Measurements from ENCODE around the gene MYO3B. TPM values are rescaled to one million over a fixed set of nuclear protein-coding genes. Genes with fewer than 3 reads are reported as not detected.
A peak's percentile ranks its signal among the peaks of the same experiment; 100 is the strongest.

The MYO3B gene
- total RNA-seq, 2 donors from 2014 or later, result 0.16 TPM; not detected in 1

DNA sequence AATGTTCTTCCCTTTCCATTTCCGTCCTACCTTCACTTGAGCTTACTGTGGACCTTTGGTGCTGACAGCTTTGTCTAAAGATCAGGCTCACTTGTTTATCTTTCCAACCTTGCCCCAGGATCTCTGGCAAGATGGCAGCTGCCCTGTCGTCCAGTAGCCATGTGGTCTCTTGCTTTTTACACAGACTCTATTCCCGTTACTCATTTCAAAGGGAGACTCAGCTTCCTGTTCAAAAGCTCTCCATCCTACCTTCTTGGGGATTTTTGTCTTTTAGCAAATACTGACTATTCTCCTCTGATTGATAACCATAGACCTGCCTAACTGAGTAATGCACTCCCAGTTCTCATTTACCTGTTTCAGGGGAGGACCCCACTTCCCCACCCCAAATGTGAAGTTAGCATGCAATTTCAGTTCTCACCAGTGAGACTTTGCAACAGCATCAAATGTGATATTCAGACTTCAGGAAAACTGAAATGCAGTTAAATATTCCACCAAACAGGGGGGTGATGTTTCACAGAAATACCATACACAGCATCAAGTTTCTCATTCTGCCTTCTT, 184.4 kb downstream of the MYO3B start:
- no peaks in the 10 kb centered on the region for H3K9me3 ChIP-seq (ENCODE audit: control insufficient read depth, low read length, poor library complexity, severe bottlenecking)
- Mint-ChIP-seq H3K36me3 (ENCODE audit: low read depth) (no peaks in the 10 kb centered on the region), H3K27me3 (peaks cover 78% of the 10 kb centered on the region), H3K4me1 (peaks cover 7% of the 10 kb centered on the region), H3K4me3 (no peak overlapping the region), H3K27ac (no peak overlapping the region)
- no peak for DNase-seq
- no peak for ATAC-seq

DNA sequence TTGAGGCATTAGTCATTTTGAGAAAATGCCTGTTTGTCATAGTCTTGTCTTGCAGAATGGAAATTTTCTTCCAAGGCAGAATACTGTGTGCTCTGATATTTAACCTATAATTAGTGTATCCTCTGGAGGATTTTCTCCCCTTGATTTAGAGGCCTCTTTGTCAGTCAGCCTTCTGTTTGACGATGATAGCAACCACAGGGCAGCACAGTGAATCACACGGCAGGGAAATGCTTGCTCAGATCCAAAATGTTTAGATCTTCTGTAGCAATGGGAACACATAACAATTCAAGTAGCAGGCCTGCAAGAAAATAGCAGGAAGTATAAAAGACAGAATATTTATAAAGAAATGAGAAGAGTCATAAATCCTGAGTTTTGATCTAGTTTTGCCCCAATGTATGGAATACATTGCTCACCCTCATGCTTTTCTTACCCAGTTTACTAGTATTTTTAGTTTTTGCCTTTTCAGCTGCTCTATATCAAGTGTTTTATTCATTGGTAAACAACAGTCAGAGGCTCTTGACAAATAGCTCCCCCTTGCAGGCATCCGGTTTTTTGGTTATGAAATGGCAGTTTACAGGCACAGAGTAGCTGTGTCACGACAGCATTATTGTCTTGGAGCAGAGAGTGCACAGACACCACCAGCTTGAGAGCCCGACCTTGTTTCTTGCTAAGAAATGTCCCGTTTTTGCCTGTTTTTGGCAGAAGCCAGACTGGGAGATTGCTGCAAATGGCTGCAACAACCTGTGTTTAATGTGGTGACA, 185.1 kb downstream of the MYO3B start:
- no peak overlapping the region for H3K4me3 Mint-ChIP-seq
- H3K9me3 ChIP-seq (ENCODE audit: control insufficient read depth, low read length, poor library complexity, severe bottlenecking), result no peaks in the 10 kb centered on the region
- DNase-seq, result no peak
- H3K27me3 Mint-ChIP-seq, result peaks cover 84% of the 10 kb centered on the region
- peaks cover 7% of the 10 kb centered on the region for H3K4me1 Mint-ChIP-seq
- no peak overlapping the region for H3K27ac Mint-ChIP-seq
- no peak for ATAC-seq
- no peaks in the 10 kb centered on the region for H3K36me3 Mint-ChIP-seq (ENCODE audit: low read depth)

DNA sequence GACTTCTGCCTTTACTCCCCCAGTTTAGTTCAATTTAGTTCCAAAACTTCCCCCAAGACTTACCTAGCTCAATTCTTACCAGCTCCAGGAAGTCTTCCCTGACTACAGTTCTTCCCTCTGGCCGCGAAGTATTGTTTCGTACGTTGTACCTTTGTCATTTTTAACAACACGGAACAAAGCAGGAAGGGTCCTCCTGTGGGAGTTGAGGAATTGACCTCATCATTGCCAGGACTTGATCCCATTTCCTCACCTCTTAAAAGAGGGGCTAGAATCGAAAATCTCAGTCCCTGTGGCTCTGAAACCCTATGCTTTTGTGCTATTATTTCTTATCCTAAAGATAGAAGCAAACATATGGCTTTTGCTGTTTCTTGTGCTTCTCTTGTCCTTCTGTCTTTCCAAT, 187.1 kb downstream of the MYO3B start:
- DNase-seq (no peak), ATAC-seq (no peak)
- H3K36me3 Mint-ChIP-seq (ENCODE audit: low read depth), result no peaks in the 10 kb centered on the region
- no peaks in the 10 kb centered on the region for H3K9me3 ChIP-seq (ENCODE audit: control insufficient read depth, low read length, poor library complexity, severe bottlenecking)
- H3K27ac Mint-ChIP-seq, result no peak overlapping the region
- H3K4me1 Mint-ChIP-seq, result peaks cover 13% of the 10 kb centered on the region
- H3K4me3 Mint-ChIP-seq, result no peak overlapping the region
- H3K27me3 Mint-ChIP-seq, result peaks cover 90% of the 10 kb centered on the region

DNA sequence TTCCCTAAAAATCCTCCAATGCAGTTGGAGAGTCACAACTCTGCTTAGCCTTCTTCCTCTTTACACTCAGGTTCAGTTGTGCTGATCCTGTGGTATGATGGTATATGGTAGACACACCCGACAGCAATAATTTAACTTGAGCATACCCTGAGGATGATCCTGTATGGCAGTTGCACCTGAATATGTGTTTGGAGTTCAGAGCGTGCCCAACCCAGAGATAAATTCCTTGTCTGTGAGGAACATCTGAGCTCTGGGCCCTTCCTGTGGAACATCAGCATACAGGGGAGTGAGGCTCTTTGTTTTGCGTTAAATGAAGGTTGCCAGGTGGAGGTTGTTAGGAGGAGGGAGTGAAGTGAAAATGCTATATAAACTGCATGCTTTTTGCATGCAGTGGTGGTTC, 187.7 kb downstream of the MYO3B start:
- Mint-ChIP-seq H3K27me3 (peaks cover 90% of the 10 kb centered on the region), H3K27ac (no peak overlapping the region), H3K36me3 (ENCODE audit: low read depth) (peaks cover 2% of the 10 kb centered on the region), H3K4me3 (no peak overlapping the region), H3K4me1 (peaks cover 15% of the 10 kb centered on the region)
- H3K9me3 ChIP-seq (ENCODE audit: control insufficient read depth, low read length, poor library complexity, severe bottlenecking), result no peaks in the 10 kb centered on the region
- ATAC-seq (no peak), DNase-seq (no peak)

DNA sequence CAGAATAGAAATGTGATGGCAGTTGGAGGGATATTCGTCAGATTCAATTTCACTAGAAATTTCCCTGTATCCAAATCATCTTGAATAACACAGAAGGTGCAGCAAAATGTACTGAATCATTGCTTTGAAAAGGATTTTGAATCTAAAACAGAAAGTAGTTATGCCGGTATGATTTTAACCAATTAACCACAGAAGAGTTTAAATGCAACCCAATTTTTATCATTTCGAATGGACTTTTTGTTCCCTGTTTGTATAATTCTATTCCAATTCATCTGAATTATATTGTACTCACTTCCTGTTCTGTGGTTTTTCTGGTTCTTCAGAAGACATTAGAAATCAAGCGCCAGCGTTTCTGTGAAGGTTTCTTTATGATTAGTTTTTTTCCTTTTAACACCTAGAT, 190.4 kb downstream of the MYO3B start:
- DNase-seq (no peak), ATAC-seq (no peak)
- no peaks in the 10 kb centered on the region for H3K9me3 ChIP-seq (ENCODE audit: control insufficient read depth, low read length, poor library complexity, severe bottlenecking)
- Mint-ChIP-seq H3K27me3 (peaks cover 92% of the 10 kb centered on the region), H3K36me3 (ENCODE audit: low read depth) (peaks cover 8% of the 10 kb centered on the region), H3K4me1 (peaks cover 11% of the 10 kb centered on the region), H3K4me3 (peak overlapping the region; percentile 7), H3K27ac (no peak overlapping the region)

DNA sequence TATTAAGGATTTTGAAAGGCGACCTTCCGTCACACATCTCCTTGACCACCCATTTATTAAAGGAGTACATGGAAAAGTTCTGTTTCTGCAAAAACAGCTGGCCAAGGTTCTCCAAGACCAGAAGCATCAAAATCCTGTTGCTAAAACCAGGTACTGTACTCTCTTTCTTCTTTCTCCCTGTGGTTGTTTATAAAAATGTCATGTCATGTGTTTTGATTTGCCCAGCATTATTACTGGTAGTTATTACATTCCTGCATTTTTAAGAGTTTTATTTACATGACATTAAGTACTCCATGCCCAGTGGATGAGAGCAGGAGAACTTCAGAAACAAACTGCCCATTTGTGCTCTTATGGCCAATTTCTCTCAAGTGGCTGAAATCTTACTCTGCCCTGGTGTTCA, 191.3 kb downstream of the MYO3B start:
- H3K4me3 Mint-ChIP-seq, result no peak overlapping the region
- DNase-seq (no peak), ATAC-seq (no peak)
- H3K9me3 ChIP-seq (ENCODE audit: control insufficient read depth, low read length, poor library complexity, severe bottlenecking), result no peaks in the 10 kb centered on the region
- peaks cover 91% of the 10 kb centered on the region for H3K27me3 Mint-ChIP-seq
- peaks cover 10% of the 10 kb centered on the region for H3K36me3 Mint-ChIP-seq (ENCODE audit: low read depth)
- H3K27ac Mint-ChIP-seq, result no peak overlapping the region
- H3K4me1 Mint-ChIP-seq, result peaks cover 11% of the 10 kb centered on the region

DNA sequence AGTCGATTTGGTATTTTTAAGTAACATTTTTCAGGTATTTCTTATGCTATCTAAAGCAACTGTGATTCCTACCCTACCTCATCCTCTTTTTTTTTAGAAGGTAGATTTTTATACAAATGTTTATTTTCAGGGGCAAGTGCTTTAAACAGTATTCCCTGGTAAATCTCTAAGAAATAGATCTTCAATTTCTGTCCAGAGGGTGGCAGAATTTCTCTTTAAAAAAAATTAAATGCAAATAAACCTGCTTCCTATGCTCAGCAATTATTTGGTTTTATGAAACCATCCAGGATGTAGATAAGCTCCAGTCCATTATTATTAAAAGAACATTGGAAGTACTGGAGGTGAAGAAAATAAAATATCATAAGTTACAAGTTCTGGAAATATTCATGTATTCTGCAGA, 191.9 kb downstream of the MYO3B start:
- H3K9me3 ChIP-seq (ENCODE audit: control insufficient read depth, low read length, poor library complexity, severe bottlenecking), result no peaks in the 10 kb centered on the region
- peaks cover 11% of the 10 kb centered on the region for H3K4me1 Mint-ChIP-seq
- H3K36me3 Mint-ChIP-seq (ENCODE audit: low read depth), result peaks cover 10% of the 10 kb centered on the region
- ATAC-seq, result no peak
- H3K27ac Mint-ChIP-seq, result no peak overlapping the region
- no peak for DNase-seq
- peaks cover 89% of the 10 kb centered on the region for H3K27me3 Mint-ChIP-seq
- H3K4me3 Mint-ChIP-seq, result no peak overlapping the region

GRCh38 chr2:170371231-170371998, 193.5 kb downstream of the MYO3B start:
- peaks cover 88% of the 10 kb centered on the region for H3K27me3 Mint-ChIP-seq
- H3K27ac Mint-ChIP-seq, result no peak overlapping the region
- peaks cover 10% of the 10 kb centered on the region for H3K36me3 Mint-ChIP-seq (ENCODE audit: low read depth)
- peaks cover 11% of the 10 kb centered on the region for H3K4me1 Mint-ChIP-seq
- H3K4me3 Mint-ChIP-seq, result peak overlapping the region; percentile 59
- no peaks in the 10 kb centered on the region for H3K9me3 ChIP-seq (ENCODE audit: control insufficient read depth, low read length, poor library complexity, severe bottlenecking)
- DNase-seq (no peak), ATAC-seq (no peak)

- no peak overlapping the region for H3K27ac Mint-ChIP-seq
- no peak for DNase-seq
- H3K27me3 Mint-ChIP-seq, result peaks cover 80% of the 10 kb centered on the region
- H3K9me3 ChIP-seq (ENCODE audit: control insufficient read depth, low read length, poor library complexity, severe bottlenecking), result no peaks in the 10 kb centered on the region
- H3K4me1 Mint-ChIP-seq, result peaks cover 5% of the 10 kb centered on the region
- peaks cover 10% of the 10 kb centered on the region for H3K36me3 Mint-ChIP-seq (ENCODE audit: low read depth)
- no peak overlapping the region for H3K4me3 Mint-ChIP-seq
- no peak for ATAC-seq
These were observed 197.2 kb downstream of the MYO3B start for GRCh38 chr2:170375192-170375591.

GRCh38 chr2:170377500-170378207, 199.7 kb downstream of the MYO3B start:
- ATAC-seq (no peak), DNase-seq (no peak)
- Mint-ChIP-seq H3K4me1 (no peaks in the 10 kb centered on the region), H3K4me3 (no peak overlapping the region), H3K27ac (no peak overlapping the region), H3K27me3 (peaks cover 66% of the 10 kb centered on the region), H3K36me3 (ENCODE audit: low read depth) (peaks cover 6% of the 10 kb centered on the region)
- H3K9me3 ChIP-seq (ENCODE audit: control insufficient read depth, low read length, poor library complexity, severe bottlenecking), result no peaks in the 10 kb centered on the region

GRCh38 chr2:170380267-170380666, 202.3 kb downstream of the MYO3B start:
- no peak overlapping the region for H3K4me3 Mint-ChIP-seq
- DNase-seq (no peak), ATAC-seq (no peak)
- no peaks in the 10 kb centered on the region for H3K4me1 Mint-ChIP-seq
- peaks cover 58% of the 10 kb centered on the region for H3K27me3 Mint-ChIP-seq
- no peaks in the 10 kb centered on the region for H3K36me3 Mint-ChIP-seq (ENCODE audit: low read depth)
- H3K27ac Mint-ChIP-seq, result no peak overlapping the region
- H3K9me3 ChIP-seq (ENCODE audit: control insufficient read depth, low read length, poor library complexity, severe bottlenecking), result no peaks in the 10 kb centered on the region

DNA sequence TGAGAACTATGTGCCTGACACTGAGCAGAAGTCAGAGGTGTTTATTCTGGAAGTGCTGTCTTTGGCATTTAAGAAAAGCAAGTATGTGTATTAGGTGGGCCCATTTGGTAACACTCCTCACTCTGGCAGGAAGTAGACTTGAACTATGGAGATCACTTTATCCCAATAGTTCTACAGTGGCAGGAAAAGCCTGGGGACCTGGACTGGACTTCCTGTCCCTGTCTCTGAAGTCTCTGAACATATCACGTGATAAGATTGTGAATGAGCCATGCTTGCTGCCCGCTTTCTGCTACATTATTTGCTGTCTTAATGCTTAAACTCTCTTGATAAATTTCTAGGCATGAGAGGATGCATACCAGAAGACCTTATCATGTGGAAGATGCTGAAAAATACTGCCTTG, 203.7 kb downstream of the MYO3B start:
- Mint-ChIP-seq H3K4me1 (no peaks in the 10 kb centered on the region), H3K36me3 (ENCODE audit: low read depth) (no peaks in the 10 kb centered on the region), H3K27ac (no peak overlapping the region), H3K27me3 (peaks cover 54% of the 10 kb centered on the region), H3K4me3 (no peak overlapping the region)
- no peaks in the 10 kb centered on the region for H3K9me3 ChIP-seq (ENCODE audit: control insufficient read depth, low read length, poor library complexity, severe bottlenecking)
- no peak for DNase-seq
- ATAC-seq, result no peak

GRCh38 chr2:170386554-170386953, 208.6 kb downstream of the MYO3B start:
- H3K27me3 Mint-ChIP-seq, result peaks cover 57% of the 10 kb centered on the region
- no peak for DNase-seq
- no peak overlapping the region for H3K4me3 Mint-ChIP-seq
- ATAC-seq, result no peak
- H3K4me1 Mint-ChIP-seq, result peaks cover 3% of the 10 kb centered on the region
- H3K9me3 ChIP-seq (ENCODE audit: control insufficient read depth, low read length, poor library complexity, severe bottlenecking), result no peaks in the 10 kb centered on the region
- peaks cover 2% of the 10 kb centered on the region for H3K36me3 Mint-ChIP-seq (ENCODE audit: low read depth)
- H3K27ac Mint-ChIP-seq, result no peak overlapping the region

Measured in T-helper 17 cell (primary cell).